T-helper 2 cell treated with Interferon-gamma antibody and Interleukin-4, amounts not matched to agents 5 μg/mL and 100 μg/mL, for 36 hours (primary cell): Measurements from ENCODE around the gene UBAP2L.
A peak's percentile ranks its signal among the peaks of the same experiment; 100 is the strongest.
"Not testable (repeated sequence)": the region's sequence is repeated elsewhere in the genome, so short reads cannot be mapped to it uniquely, and the experiment has no call there.

Experiments
- DNase-seq: peaks from one replicate; pipeline ENCODE4 v3.0.0; 2021; ENCODE audit warnings: low spot score
- H3K27ac Mint-ChIP-seq: one replicate; pipeline ENCODE4 v1.8.0; 2021; ENCODE audit warnings: mild to moderate bottlenecking, mixed read lengths
- H3K27me3 Mint-ChIP-seq: one replicate; pipeline ENCODE4 v1.8.0; 2021; ENCODE audit warnings: low read depth, mixed read lengths
- H3K36me3 Mint-ChIP-seq: one replicate; pipeline ENCODE4 v1.8.0; 2021; ENCODE audit warnings: low read depth, mixed read lengths
- H3K4me1 Mint-ChIP-seq: one replicate; pipeline ENCODE4 v1.8.0; 2021; ENCODE audit warnings: low read depth, mixed read lengths
- H3K4me3 Mint-ChIP-seq: one replicate; pipeline ENCODE4 v1.8.0; 2022; ENCODE audit warnings: mild to moderate bottlenecking, moderate library complexity, mixed read lengths
- H3K9me3 Mint-ChIP-seq: one replicate; pipeline ENCODE4 v1.8.0; 2021; ENCODE audit warnings: mixed read lengths

UBAP2L gene

DNA sequence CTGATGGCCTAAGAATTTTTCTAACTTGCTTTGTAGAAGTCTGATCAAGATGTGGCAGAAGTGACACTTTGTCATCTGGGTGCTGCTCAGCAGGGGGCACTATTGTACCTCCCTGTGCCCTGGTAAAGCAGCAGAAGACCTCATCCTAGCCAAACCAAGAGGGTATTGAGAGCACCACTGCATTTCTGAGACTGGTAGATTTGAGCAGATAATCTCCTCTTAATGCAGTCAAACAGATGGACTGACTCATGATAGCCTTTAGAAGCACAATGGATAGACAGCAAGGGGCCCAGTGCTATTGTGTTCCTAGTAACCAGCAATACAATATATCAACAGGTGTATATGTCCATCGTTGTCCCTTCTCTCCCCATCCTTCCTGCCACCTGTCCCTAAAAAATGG, 34.6 kb upstream of the UBAP2L start:
- peaks cover 22% of the 10 kb centered on the region for H3K4me1 Mint-ChIP-seq

DNA sequence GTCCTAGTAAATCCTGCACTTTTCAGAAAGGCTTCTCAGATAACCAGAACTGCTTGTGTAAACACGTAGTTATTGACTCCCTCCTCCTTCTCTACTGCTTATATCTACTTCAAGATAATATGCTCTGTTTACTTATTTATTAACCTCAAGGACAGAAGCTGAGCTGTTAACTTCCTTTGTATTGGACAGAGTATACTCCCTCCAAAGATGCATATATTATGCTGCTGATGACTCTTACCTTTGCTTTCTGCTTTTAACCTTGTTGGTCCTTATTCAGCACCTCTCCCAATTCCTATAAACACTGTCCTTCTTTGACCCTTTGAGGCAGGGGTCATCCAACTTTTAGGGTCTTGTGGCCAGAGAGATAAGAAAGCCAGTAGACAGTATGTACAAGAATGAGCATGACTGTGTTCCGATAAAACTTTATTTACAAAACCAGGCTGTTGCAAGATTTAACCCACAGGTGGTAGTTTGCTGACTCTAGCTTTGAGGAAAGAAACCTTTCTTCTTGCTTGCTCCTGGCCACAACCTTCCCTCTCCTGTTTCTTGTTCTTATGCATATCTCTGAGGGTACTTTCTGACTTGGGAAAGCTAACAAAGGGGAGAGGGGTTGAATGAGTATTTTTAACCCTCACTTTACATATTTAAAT, 33.8 kb upstream of the UBAP2L start:
- Mint-ChIP-seq H3K27ac (no peak overlapping the region), H3K4me3 (no peak overlapping the region), H3K36me3 (peaks cover 9% of the 10 kb centered on the region), H3K4me1 (peaks cover 17% of the 10 kb centered on the region), H3K27me3 (peaks cover 16% of the 10 kb centered on the region), H3K9me3 (no peaks in the 10 kb centered on the region)
- no peak for DNase-seq

More for the DNA sequence above, 34.6 kb upstream of the UBAP2L start:
- DNase-seq, result peak; percentile 64
- Mint-ChIP-seq H3K27me3 (peaks cover 8% of the 10 kb centered on the region), H3K36me3 (peaks cover 17% of the 10 kb centered on the region), H3K9me3 (no peaks in the 10 kb centered on the region), H3K4me3 (no peak overlapping the region), H3K27ac (no peak overlapping the region)

DNA sequence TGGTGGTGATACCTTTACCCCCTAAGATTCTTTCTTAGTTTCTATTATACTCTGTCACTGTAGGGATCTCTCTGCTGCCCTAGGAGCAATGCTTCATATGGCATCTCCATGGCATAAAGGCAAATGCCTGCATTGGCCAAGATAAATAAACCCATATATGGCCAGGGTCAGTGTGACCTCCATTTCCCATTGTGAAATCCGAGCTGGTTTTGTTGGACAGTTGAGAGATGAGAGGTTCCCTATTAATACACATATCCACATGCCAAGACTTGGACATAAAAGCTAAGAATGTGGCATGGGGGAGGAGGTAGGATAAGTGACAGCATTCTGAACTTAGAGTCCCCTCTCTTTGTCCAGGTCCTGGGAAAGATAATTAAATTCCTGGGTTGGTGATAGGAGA, 30.2 kb upstream of the UBAP2L start:
- Mint-ChIP-seq H3K27ac (no peak overlapping the region), H3K4me3 (no peak overlapping the region), H3K9me3 (no peaks in the 10 kb centered on the region), H3K36me3 (no peaks in the 10 kb centered on the region), H3K27me3 (peaks cover 42% of the 10 kb centered on the region), H3K4me1 (peaks cover 17% of the 10 kb centered on the region)
- no peak for DNase-seq

DNA sequence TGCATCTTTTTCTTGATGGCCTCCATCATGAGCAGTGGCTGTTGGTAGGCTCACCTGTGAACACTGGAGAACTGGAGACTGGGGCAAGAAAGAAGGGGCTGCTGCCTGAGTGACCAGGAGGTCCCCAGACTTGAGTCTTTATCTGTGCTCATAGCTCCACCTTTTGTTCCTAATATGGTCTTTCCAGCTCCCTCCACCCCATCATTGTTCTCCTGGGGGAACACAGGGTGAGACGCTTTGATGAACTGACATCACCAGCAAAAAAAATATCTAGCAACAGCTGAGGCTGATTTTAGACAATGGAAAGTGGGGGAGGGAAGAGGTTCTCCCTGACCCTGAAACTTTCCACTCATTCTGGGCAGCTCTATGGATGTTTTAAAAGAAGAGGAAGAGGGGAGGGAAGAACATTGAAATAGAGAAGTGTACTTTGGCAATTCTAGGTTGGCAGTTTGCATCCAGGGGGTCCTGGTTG, 28.7 kb upstream of the UBAP2L start, which contains the start of gene TPM3:
TSS of gene TPM3 (minus strand) at position 111 of the 472 bp plus-strand sequence. CDS start at position 29, 82 bp downstream.
- H3K36me3 Mint-ChIP-seq, result no peaks in the 10 kb centered on the region
- H3K27ac Mint-ChIP-seq, result no peak within 1 kb of the TSS
- no peak for DNase-seq

DNA sequence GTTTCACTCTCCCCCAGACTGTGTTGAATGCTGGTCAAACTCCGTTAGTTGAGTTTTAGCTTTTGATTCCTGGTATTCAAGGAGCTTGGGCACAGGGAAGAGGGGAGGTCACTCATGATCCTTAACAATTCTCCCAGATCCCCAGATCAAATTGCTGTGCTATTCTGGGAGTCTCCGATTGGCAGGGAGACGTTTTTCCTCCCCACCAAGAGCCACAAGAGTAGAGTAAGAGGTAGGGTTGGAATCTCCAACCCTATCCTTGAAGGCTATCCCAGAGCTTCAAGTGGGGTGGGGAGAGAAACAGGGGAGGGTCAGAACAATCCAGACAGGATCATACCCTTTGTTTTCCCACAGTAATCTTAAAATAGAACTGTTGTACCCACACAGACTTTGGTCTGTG, 28.3 kb upstream of the UBAP2L start:
- H3K4me3 Mint-ChIP-seq, result no peak overlapping the region

More for the DNA sequence above, 28.7 kb upstream of the UBAP2L start, which contains the start of gene TPM3:
- H3K27me3 Mint-ChIP-seq, result peaks cover 42% of the 10 kb centered on the region
- no peak within 1 kb of the TSS for H3K4me3 Mint-ChIP-seq
- peaks cover 4% of the 10 kb centered on the region for H3K4me1 Mint-ChIP-seq
- H3K9me3 Mint-ChIP-seq, result no peaks in the 10 kb centered on the region

DNA sequence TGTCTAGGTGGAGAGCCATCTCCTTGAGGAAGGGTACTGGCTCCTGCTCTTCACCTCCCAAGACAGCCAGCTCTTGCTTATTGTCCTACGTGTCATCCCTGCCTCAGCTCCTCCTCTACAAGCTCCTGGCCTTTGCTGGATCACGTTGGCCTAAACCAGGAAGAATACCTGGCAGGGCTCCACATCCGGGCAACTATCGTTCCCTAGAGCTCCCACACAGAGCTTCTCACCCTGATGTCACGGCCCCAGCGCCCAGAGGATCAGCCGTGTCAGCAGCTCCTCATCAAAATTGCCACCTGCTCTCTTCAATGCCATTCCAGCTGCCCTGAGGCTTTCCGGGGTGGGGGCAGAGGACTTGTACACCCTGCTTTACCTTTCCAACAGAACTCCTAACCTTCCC, 26.9 kb upstream of the UBAP2L start:
- DNase-seq, result no peak
- peaks cover 39% of the 10 kb centered on the region for H3K27me3 Mint-ChIP-seq
- no peak overlapping the region for H3K4me3 Mint-ChIP-seq
- no peaks in the 10 kb centered on the region for H3K36me3 Mint-ChIP-seq
- peaks cover 3% of the 10 kb centered on the region for H3K4me1 Mint-ChIP-seq
- H3K27ac Mint-ChIP-seq, result no peak overlapping the region
- H3K9me3 Mint-ChIP-seq, result no peaks in the 10 kb centered on the region

More for the DNA sequence above, 28.3 kb upstream of the UBAP2L start:
- Mint-ChIP-seq H3K27me3 (peaks cover 42% of the 10 kb centered on the region), H3K9me3 (no peaks in the 10 kb centered on the region), H3K27ac (no peak overlapping the region), H3K36me3 (no peaks in the 10 kb centered on the region), H3K4me1 (peaks cover 3% of the 10 kb centered on the region)
- no peak for DNase-seq

DNA sequence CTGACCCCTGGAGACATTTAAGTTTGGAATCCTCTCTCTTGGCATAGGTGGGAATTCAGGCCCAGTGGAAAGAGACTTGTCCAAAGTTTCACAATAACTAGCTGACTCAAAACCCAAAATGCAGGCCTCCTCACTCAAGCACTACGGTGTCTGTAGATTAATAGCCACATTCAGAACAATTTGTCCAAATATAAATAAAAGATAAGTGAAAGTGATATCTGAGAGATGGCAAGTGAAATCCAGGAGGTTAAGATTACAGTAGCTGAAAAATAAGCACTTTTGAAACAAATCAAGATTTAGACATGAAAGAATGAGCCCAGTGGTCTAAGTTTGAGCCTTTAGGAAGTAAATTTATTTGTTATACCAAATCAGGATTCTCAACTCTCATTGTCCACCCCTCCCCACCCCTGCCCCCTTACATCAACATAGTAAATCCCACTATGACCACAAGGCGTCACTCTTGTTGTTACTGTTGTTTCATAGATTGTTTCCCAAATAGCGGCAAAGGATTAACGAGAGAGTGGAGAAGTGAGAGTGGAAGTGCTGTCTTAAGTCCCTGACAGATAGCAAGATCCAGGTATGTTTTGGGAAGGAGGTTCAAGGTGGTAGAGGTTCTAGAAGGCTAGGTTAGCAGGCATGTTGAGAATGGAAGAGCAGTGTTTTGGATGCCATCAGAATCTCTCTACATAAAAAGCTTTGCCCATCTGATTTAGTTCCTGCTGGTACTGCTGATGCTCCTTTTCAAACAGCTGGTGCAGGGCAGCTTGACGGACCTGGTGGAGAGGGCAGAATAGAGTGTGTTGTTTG, 21.8 kb upstream of the UBAP2L start:
- peaks cover 3% of the 10 kb centered on the region for H3K4me1 Mint-ChIP-seq
- no peak for DNase-seq
- no peaks in the 10 kb centered on the region for H3K36me3 Mint-ChIP-seq
- no peak overlapping the region for H3K4me3 Mint-ChIP-seq
- no peak overlapping the region for H3K27ac Mint-ChIP-seq
- H3K9me3 Mint-ChIP-seq, result no peaks in the 10 kb centered on the region
- peaks cover 9% of the 10 kb centered on the region for H3K27me3 Mint-ChIP-seq

DNA sequence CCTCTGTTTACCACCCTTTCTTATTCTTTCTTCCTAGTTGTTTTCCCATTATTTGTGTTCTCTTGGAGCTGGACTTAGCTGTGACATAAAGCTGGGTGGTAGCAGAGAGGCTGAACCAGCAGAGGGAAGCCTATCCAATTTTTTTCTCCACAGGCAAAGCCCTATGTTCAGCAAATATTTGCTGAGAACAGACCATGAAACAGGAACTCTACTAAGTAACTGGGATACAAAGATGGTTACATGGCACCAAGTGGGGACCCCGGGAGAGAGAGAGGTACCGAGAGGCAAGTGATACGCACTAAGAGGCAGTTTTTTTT, 21.2 kb upstream of the UBAP2L start:
- H3K9me3 Mint-ChIP-seq, result no peaks in the 10 kb centered on the region
- no peaks in the 10 kb centered on the region for H3K36me3 Mint-ChIP-seq
- DNase-seq, result no peak
- H3K27me3 Mint-ChIP-seq, result peaks cover 5% of the 10 kb centered on the region
- H3K4me3 Mint-ChIP-seq, result no peak overlapping the region
- no peaks in the 10 kb centered on the region for H3K4me1 Mint-ChIP-seq
- H3K27ac Mint-ChIP-seq, result no peak overlapping the region

DNA sequence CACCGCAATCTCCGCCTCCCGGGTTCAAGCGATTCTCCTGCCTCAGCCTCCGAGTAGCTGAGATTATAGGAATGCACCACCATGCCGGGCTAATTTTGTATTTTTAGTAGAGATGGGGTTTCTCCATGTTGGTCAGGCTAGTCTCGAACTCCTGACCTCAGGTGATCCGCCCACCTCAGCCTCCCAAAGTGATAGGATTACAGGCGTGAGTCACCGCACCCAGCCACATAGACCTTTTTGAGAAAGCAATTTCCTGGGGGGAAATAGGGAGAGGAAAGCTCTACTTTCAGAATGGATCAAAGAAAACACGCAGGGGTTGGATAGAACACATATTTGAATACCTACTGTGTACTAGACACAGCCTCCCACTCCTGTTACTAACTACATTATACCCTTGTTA, 15.0 kb upstream of the UBAP2L start:
- Mint-ChIP-seq H3K36me3 (peaks cover 35% of the 10 kb centered on the region), H3K4me1 (peaks cover 11% of the 10 kb centered on the region), H3K27ac (peak overlapping the region; percentile 23)
- not testable (repeated sequence) for H3K27me3 Mint-ChIP-seq, H3K4me3 Mint-ChIP-seq, H3K9me3 Mint-ChIP-seq
- peak; percentile 22 for DNase-seq

DNA sequence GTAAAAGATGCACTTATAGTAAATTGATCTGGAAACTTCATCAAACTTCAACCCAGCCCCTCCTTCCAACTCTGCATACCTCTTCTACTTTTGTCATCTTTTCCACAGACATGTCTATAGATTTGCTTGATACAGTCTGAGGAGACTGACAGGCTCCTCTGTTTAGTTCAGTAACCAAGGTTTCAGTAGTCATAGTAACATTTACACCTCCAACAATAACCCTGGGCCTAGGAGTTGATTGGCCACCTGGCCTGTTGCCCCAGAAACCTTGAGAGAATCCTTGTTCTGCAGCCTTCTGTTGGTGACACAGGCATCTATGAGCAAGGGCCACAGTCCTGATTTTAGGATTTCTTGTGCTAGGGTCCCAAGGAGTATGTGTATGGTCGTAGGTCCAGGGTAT, 14.6 kb upstream of the UBAP2L start, which contains the start of gene CFAP141:
TSS of gene CFAP141 (minus strand) at position 138 of the 400 bp plus-strand sequence. CDS start at position 112, 26 bp downstream.
- Mint-ChIP-seq H3K36me3 (peaks cover 35% of the 10 kb centered on the region), H3K4me3 (no peak within 1 kb of the TSS), H3K4me1 (peaks cover 11% of the 10 kb centered on the region), H3K9me3 (no peaks in the 10 kb centered on the region), H3K27ac (peak within 1 kb of the TSS; percentile 23), H3K27me3 (no peaks in the 10 kb centered on the region)
- DNase-seq, result peak; percentile 15

DNA sequence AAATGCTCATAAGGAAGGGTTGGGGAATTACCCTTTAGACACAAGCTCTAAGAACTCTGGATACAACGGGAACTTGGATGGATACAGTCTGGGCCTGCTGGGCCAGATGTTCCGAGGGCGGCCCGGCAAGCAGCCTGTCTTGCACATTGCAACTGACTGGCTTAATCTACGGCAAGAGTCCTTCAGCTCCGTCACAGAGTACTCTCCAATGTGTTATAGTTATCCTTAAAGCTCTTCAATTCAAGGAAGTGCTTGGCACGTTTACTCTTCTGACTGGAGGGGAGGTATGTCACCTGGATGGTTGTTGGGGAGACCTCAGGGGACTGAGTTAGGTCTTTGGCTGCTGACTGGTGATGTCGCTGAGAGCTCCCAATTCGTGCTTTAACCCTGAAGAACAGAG, 13.5 kb upstream of the UBAP2L start:
- H3K27me3 Mint-ChIP-seq, result no peaks in the 10 kb centered on the region
- no peak for DNase-seq
- no peak overlapping the region for H3K4me3 Mint-ChIP-seq
- no peak overlapping the region for H3K27ac Mint-ChIP-seq
- H3K4me1 Mint-ChIP-seq, result peaks cover 11% of the 10 kb centered on the region
- H3K9me3 Mint-ChIP-seq, result no peaks in the 10 kb centered on the region
- peaks cover 39% of the 10 kb centered on the region for H3K36me3 Mint-ChIP-seq

DNA sequence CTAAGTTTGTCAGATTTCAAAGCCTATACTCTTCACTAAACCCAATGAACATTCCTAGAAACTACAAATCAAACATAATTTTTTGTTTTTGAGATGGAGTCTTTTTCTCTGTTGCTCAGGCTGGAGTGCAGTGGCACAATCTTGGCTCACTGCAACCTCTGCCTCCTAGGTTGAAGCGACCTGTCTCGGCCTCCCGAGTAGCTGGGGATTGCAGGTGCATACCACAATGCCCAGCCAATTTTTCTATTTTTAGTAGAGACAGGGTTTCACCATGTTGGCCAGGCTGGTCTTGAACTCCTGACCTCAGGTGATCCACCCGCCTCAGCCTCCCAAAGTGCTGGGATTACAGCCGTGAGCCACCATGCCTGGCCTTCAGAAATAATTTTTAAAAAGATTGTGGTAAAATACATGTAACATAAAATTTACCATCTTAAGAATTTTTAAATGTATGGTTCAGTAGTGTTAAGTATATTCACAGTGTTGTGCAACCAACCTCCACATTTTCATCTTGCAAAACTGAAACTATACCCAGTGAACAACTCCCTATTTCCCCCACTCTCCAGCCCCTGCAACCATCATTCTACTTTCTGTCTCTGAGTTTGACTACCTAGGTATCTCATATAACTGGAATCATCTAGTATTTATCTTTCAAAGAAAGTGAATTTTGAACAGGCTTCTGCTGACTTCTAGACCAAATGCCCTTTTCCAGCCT, 11.9 kb upstream of the UBAP2L start:
- no peaks in the 10 kb centered on the region for H3K9me3 Mint-ChIP-seq
- no peak overlapping the region for H3K4me3 Mint-ChIP-seq
- H3K27me3 Mint-ChIP-seq, result no peaks in the 10 kb centered on the region
- peaks cover 51% of the 10 kb centered on the region for H3K36me3 Mint-ChIP-seq
- H3K4me1 Mint-ChIP-seq, result peaks cover 11% of the 10 kb centered on the region
- H3K27ac Mint-ChIP-seq, result peak overlapping the region; percentile 37
- DNase-seq, result no peak

DNA sequence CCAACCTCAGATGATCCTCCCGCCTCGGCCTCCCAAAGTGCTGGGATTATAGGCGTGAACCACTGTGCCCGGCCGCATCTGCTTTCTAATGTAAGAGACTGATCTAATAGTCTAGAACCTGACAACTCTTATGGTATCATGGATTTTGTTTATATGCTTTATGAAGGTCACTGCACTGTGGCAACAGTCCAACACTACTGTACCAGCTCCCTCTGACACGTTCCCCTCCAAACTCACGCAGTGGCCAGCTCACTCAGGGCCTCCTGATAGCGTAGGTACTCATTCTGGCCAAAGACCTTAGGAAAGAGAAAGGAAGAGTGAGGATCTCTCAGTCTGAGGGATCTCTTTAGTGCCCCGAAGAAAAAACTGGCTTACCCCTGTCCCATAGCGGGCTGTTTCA, 8.7 kb upstream of the UBAP2L start:
- Mint-ChIP-seq H3K27ac (no peak overlapping the region), H3K27me3 (no peaks in the 10 kb centered on the region), H3K4me1 (peaks cover 10% of the 10 kb centered on the region), H3K36me3 (peaks cover 47% of the 10 kb centered on the region), H3K4me3 (no peak overlapping the region), H3K9me3 (no peaks in the 10 kb centered on the region)
- DNase-seq, result no peak

DNA sequence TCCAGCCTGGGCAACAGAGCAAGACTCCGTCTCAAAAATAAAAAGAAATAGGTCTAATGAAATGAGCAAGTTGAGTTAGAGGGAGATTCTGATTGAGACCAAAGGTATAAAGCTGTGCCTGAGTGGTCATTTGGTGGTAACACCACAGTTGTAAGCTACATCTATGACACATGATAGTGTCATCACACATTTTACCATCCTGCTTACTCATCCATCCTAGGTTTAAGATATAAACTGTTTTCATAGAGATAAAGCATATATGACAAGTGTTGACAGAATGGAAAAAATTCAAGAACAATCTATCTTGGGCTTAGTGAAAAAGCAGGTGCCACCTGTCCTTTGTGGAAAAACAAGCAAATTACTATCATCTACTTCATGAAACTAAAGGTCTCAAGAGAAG, 7.5 kb upstream of the UBAP2L start:
- Mint-ChIP-seq H3K27ac (peak overlapping the region; percentile 8), H3K27me3 (no peaks in the 10 kb centered on the region), H3K9me3 (no peaks in the 10 kb centered on the region), H3K36me3 (peaks cover 53% of the 10 kb centered on the region), H3K4me3 (no peak overlapping the region), H3K4me1 (peaks cover 14% of the 10 kb centered on the region)
- DNase-seq, result no peak
